Measurements from ENCODE around the gene STAB1.
A peak's percentile ranks its signal among the peaks of the same experiment; 100 is the strongest.

STAB1 gene

DNA sequence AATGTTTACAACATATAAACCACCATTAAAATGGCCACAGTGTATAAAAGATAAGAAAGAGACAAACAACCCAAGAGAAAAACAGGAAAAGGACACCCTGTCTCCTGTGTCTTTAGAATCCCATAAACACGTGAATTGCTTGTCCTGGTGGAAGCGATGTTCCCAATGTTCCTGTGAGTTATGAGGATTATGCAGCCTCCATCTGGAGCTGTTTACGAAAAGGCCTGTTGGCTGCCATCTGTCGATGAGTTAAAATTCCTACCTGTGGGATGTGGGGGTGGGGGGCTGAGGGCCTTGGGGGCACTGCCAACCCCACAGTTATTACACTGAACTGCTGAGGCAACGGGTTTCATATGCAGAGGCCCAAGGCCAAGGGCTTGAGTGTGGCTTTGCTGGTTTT, 26.1 kb upstream of the STAB1 start:
- DNase-seq (ENCODE audit: low read depth in 1 of 2, low spot score in 1 of 2) = no peak
- TF ChIP-seq, protein P1, sequence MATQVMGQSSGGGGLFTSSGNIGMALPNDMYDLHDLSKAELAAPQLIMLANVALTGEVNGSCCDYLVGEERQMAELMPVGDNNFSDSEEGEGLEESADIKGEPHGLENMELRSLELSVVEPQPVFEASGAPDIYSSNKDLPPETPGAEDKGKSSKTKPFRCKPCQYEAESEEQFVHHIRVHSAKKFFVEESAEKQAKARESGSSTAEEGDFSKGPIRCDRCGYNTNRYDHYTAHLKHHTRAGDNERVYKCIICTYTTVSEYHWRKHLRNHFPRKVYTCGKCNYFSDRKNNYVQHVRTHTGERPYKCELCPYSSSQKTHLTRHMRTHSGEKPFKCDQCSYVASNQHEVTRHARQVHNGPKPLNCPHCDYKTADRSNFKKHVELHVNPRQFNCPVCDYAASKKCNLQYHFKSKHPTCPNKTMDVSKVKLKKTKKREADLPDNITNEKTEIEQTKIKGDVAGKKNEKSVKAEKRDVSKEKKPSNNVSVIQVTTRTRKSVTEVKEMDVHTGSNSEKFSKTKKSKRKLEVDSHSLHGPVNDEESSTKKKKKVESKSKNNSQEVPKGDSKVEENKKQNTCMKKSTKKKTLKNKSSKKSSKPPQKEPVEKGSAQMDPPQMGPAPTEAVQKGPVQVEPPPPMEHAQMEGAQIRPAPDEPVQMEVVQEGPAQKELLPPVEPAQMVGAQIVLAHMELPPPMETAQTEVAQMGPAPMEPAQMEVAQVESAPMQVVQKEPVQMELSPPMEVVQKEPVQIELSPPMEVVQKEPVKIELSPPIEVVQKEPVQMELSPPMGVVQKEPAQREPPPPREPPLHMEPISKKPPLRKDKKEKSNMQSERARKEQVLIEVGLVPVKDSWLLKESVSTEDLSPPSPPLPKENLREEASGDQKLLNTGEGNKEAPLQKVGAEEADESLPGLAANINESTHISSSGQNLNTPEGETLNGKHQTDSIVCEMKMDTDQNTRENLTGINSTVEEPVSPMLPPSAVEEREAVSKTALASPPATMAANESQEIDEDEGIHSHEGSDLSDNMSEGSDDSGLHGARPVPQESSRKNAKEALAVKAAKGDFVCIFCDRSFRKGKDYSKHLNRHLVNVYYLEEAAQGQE (IDR thresholded peaks at IDR 0.05; ENCODE audit: insufficient replicate concordance, low read depth) = no peak
- TF ChIP-seq GABPA (IDR thresholded peaks at IDR 0.05; ENCODE audit: low read depth) (no peak), POLR2AphosphoS5 (IDR thresholded peaks at IDR 0.05; ENCODE audit: low read depth) (no peak), SPI1 (IDR thresholded peaks at IDR 0.05; ENCODE audit: borderline replicate concordance, low read depth) (no peak)
- TF ChIP-seq, protein P2, sequence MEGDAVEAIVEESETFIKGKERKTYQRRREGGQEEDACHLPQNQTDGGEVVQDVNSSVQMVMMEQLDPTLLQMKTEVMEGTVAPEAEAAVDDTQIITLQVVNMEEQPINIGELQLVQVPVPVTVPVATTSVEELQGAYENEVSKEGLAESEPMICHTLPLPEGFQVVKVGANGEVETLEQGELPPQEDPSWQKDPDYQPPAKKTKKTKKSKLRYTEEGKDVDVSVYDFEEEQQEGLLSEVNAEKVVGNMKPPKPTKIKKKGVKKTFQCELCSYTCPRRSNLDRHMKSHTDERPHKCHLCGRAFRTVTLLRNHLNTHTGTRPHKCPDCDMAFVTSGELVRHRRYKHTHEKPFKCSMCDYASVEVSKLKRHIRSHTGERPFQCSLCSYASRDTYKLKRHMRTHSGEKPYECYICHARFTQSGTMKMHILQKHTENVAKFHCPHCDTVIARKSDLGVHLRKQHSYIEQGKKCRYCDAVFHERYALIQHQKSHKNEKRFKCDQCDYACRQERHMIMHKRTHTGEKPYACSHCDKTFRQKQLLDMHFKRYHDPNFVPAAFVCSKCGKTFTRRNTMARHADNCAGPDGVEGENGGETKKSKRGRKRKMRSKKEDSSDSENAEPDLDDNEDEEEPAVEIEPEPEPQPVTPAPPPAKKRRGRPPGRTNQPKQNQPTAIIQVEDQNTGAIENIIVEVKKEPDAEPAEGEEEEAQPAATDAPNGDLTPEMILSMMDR (IDR thresholded peaks at IDR 0.05; ENCODE audit: insufficient read depth, low read length) = no peak
- Histone ChIP-seq H3K4me3 (replicated peaks; ENCODE audit: insufficient read depth, low read length) (no peak overlapping the region), H3K27ac (replicated peaks) (no peak overlapping the region), H3K27me3 (ENCODE audit: insufficient read depth, poor library complexity, severe bottlenecking) (no peaks in the 10 kb centered on the region)

DNA sequence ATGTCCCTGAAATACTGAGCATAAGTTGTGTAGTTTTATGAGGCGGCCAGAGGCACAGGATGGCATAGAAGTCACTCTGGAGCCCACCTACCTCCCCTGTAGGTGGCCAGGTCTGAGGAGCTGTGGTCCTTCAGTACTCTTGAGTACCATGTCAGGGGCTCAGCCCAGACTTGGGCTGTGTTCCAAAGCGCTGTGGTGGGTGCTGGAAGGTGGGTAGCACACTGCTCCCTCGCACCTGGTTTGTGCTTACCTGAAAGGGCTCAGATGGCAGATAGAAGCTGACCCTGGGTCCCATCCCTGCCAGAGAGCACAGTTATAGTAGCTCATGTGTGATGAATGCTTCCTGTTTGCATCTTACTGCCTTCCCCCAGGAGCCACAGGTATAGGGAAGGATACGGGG, 24.2 kb upstream of the STAB1 start:
- Histone ChIP-seq H3K27me3 (ENCODE audit: insufficient read depth, poor library complexity, severe bottlenecking) (no peaks in the 10 kb centered on the region), H3K27ac (replicated peaks) (no peak overlapping the region), H3K4me3 (replicated peaks; ENCODE audit: insufficient read depth, low read length) (no peak overlapping the region)
- TF ChIP-seq, protein P2 (IDR thresholded peaks at IDR 0.05; ENCODE audit: insufficient read depth, low read length) = no peak
- TF ChIP-seq POLR2AphosphoS5 (IDR thresholded peaks at IDR 0.05; ENCODE audit: low read depth) (no peak), SPI1 (IDR thresholded peaks at IDR 0.05; ENCODE audit: borderline replicate concordance, low read depth) (no peak), GABPA (IDR thresholded peaks at IDR 0.05; ENCODE audit: low read depth) (no peak)
- TF ChIP-seq, protein P1 (IDR thresholded peaks at IDR 0.05; ENCODE audit: insufficient replicate concordance, low read depth) = no peak
- no peak for DNase-seq (ENCODE audit: low read depth in 1 of 2, low spot score in 1 of 2)

DNA sequence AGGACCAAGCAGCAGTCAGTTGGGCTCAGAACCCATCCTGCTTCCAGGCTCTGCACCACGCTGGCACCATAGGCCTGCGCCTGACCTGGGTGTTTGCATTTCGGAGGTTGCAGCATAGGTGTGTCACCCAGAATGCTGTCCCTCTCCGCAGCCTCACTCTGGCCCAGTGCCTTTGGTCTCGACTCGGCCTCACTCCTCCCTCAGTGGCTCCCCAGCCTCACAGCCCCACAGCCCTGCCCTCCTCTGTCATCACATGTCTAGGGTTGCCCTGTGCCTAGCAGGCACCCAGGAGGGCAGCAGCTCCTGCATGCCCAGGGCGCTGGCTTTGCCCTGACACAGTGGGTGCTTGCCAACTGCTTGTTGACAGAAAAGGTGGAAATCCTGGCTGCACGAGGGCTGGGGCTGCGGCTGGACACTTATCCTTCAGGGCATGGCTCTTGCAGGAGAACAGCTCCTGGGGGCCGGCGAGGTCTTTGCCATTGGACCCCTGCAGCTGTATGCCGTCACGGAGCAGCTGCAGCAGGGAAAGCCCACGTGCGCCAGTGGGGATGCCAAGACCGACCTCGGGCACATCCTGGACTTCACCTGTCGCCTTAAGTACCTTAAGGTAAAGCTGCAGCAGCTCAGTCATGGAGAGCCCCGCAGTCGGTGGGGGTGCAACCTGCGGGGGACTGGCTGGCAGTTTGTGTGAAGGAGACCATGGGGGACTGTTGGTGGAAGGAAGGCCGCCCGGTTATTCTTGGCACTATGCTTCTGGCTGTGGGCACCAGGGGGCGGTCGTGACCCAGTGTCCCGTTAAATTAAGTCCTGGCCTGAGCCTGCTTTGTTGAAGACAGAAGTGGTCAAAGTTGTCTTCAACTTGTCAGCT, 23.5 kb upstream of the STAB1 start:
- Histone ChIP-seq H3K4me3 (replicated peaks; ENCODE audit: insufficient read depth, low read length) (no peak overlapping the region), H3K27ac (replicated peaks) (no peak overlapping the region), H3K27me3 (ENCODE audit: insufficient read depth, poor library complexity, severe bottlenecking) (no peaks in the 10 kb centered on the region)
- peak in 1 of 2 experiments; percentile 76 for DNase-seq (ENCODE audit: low read depth in 1 of 2, low spot score in 1 of 2)
- TF ChIP-seq, protein P2 (IDR thresholded peaks at IDR 0.05; ENCODE audit: insufficient read depth, low read length) = peak; percentile 79
- TF ChIP-seq, protein P1 (IDR thresholded peaks at IDR 0.05; ENCODE audit: insufficient replicate concordance, low read depth) = no peak

All from HL-60 (cell line).